H1 (cell line): ENCODE measurements around the gene KLHDC8A.

Experiments used
- POLR2A ChIP-seq, 2 experiments: IDR thresholded peaks; 1 replicate in 1 of 2; 2 replicates in 1 of 2; pipeline ENCODE4 v1.6.1; 2011; ENCODE audit warnings: low read depth in 2 of 2, low read length in 2 of 2, mild to moderate bottlenecking in 2 of 2; ENCODE audit errors: control extremely low read depth in 1 of 2
- TBP ChIP-seq: IDR thresholded peaks from 2 replicates; pipeline ENCODE4 v1.6.1; 2011; ENCODE audit warnings: low read depth, low read length, improper control_type of control experiment

GRCh38 chr1:205343431-205344065 lies 13.2 kb downstream of the KLHDC8A start:
- TF ChIP-seq TBP (no peak), POLR2A (IDR thresholded peaks at IDR 0.05; ENCODE audit: control extremely low read depth in 1 of 2, low read depth in 2 of 2, low read length in 2 of 2) (no peak)
